Neuronal stem cell (in vitro differentiated cells): Measurements from ENCODE around the gene ZKSCAN3.

Source experiments
- DNase-seq: peaks from one replicate; pipeline ENCODE4 v3.0.0-alpha.2; 2013; ENCODE audit warnings: low spot score
- H2AFZ ChIP-seq: one replicate; pipeline ENCODE4 v1.6.1; 2013; ENCODE audit warnings: mild to moderate bottlenecking, low read length, inconsistent platforms
- H2AK5ac ChIP-seq: 2 replicates; pipeline ENCODE4 v1.6.1; 2013; ENCODE audit warnings: low read depth, mild to moderate bottlenecking, inconsistent platforms, low read length, moderate library complexity, mixed read lengths
- H2BK120ac ChIP-seq: 2 replicates; pipeline ENCODE4 v1.6.1; 2013; ENCODE audit warnings: low read depth, mild to moderate bottlenecking, inconsistent platforms, low read length, moderate library complexity, mixed read lengths
- H2BK12ac ChIP-seq: one replicate; pipeline ENCODE4 v1.6.1; 2013; ENCODE audit warnings: low read length, inconsistent platforms
- H2BK15ac ChIP-seq: 2 replicates; pipeline ENCODE4 v1.6.1; 2013; ENCODE audit warnings: mild to moderate bottlenecking, low read length, inconsistent platforms, mixed read lengths
- H2BK5ac ChIP-seq: one replicate; pipeline ENCODE4 v1.6.1; 2013; ENCODE audit warnings: inconsistent platforms, mild to moderate bottlenecking, low read length, moderate library complexity
- H3K14ac ChIP-seq: one replicate; pipeline ENCODE4 v1.6.1; 2013; ENCODE audit warnings: low read length, inconsistent platforms
- H3K18ac ChIP-seq: 2 replicates; pipeline ENCODE4 v1.6.1; 2013; ENCODE audit warnings: low read length, inconsistent platforms
- H3K23ac ChIP-seq: 2 replicates; pipeline ENCODE4 v1.6.1; 2013; ENCODE audit warnings: low read depth, mild to moderate bottlenecking, mixed read lengths, low read length, inconsistent platforms; ENCODE audit not compliant: poor library complexity
- H3K27ac ChIP-seq: replicated peaks from 3 replicates; pipeline ENCODE4 v1.5.1; 2013; ENCODE audit warnings: low read length, inconsistent platforms
- H3K27me3 ChIP-seq, 3 experiments: 2 replicates each; pipeline ENCODE4 v1.6.1; 2013; ENCODE audit warnings: low read length in 3 of 3, mild to moderate bottlenecking in 2 of 3, inconsistent platforms in 1 of 3, low read depth in 1 of 3, mixed read lengths in 1 of 3, moderate library complexity in 1 of 3; ENCODE audit not compliant: control insufficient read depth in 3 of 3, insufficient read depth in 3 of 3
- H3K36me3 ChIP-seq, 2 donors: replicated peaks in 1 of 2; 2 replicates each; pipeline ENCODE4 v1.6.1; 2013; ENCODE audit warnings: low read length in 2 of 2; ENCODE audit not compliant: control insufficient read depth in 2 of 2, insufficient read depth in 2 of 2
- H3K4ac ChIP-seq: 2 replicates; pipeline ENCODE4 v1.6.1; 2013; ENCODE audit warnings: inconsistent platforms, mild to moderate bottlenecking, low read length, moderate library complexity
- H3K4me1 ChIP-seq, 2 donors: 1 replicate in 1 of 2; 2 replicates in 1 of 2; pipeline ENCODE4 v1.6.1; 2013; ENCODE audit warnings: low read length in 2 of 2, low read depth in 1 of 2; ENCODE audit not compliant: control insufficient read depth in 2 of 2, insufficient read depth in 1 of 2
- H3K4me2 ChIP-seq: one replicate; pipeline ENCODE4 v1.6.1; 2013; ENCODE audit warnings: mild to moderate bottlenecking, low read length, inconsistent platforms; ENCODE audit not compliant: insufficient read depth, poor library complexity, severe bottlenecking
- H3K4me3 ChIP-seq, 2 donors: 2 replicates each; pipeline ENCODE4 v1.5.1; 2013; ENCODE audit warnings: low read length in 2 of 2, mild to moderate bottlenecking in 2 of 2, inconsistent platforms in 1 of 2, moderate library complexity in 1 of 2
- H3K79me1 ChIP-seq: one replicate; pipeline ENCODE4 v1.6.1; 2013; ENCODE audit warnings: low read depth, mild to moderate bottlenecking, inconsistent platforms, low read length, moderate library complexity
- H3K9ac ChIP-seq: one replicate; pipeline ENCODE4 v1.6.1; 2013; ENCODE audit warnings: mild to moderate bottlenecking, low read depth, low read length, inconsistent platforms; ENCODE audit not compliant: poor library complexity
- H3K9me3 ChIP-seq, 2 donors: replicated peaks in 1 of 2; 2 replicates each; pipeline versions ENCODE3 to v1.6.1; 2013; ENCODE audit warnings: low read length in 2 of 2, mild to moderate bottlenecking in 2 of 2, inconsistent platforms in 1 of 2, low read depth in 1 of 2, mixed read lengths in 1 of 2, moderate library complexity in 1 of 2; ENCODE audit not compliant: control insufficient read depth in 2 of 2, insufficient read depth in 1 of 2
- H4K8ac ChIP-seq: one replicate; pipeline ENCODE4 v1.6.1; 2013; ENCODE audit warnings: low read depth, mild to moderate bottlenecking, inconsistent platforms, low read length, moderate library complexity
- H4K91ac ChIP-seq: one replicate; pipeline ENCODE4 v1.6.1; 2013; ENCODE audit warnings: low read length, low read depth, mild to moderate bottlenecking, inconsistent platforms; ENCODE audit not compliant: poor library complexity
- WGBS, 2 donors: extraction: QIAGEN DNeasy Blood & Tissue Kit; methylation state at CpG; one replicate each; pipeline ENCODE4 v1.1.7; 2013; ENCODE audit warnings: missing lambda C conversion rate in 2 of 2, mixed read lengths in 1 of 2; ENCODE audit not compliant: insufficient read length in 2 of 2, insufficient replicate concordance in 1 of 2; ENCODE audit errors: extremely low coverage in 2 of 2; 5-methylcytosine and 5-hydroxymethylcytosine counted together

Gene ZKSCAN3

DNA sequence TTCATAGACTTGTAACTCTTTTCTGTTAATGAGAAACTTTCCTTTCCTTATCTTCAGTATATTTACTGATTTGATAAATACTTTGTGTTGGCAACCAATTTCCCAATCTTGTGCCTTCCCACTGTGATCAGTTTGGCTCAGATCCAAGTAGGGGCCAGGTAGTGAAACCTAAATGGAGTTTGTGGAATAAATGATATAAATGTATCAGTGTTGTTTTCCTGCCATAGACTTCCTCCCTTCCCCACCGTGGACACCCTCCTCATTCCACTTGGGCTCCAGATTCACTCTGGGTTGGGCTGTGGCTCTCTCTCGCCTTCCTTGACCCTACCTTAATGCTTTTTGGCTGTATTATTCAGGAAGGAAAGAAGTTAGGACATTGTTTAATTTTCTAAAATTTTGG lies 1.3 kb downstream of the ZKSCAN3 start:
- peaks cover 1% of the 10 kb centered on the region for H3K79me1 ChIP-seq
- no peak overlapping the region for H4K91ac ChIP-seq
- no peak overlapping the region for H4K8ac ChIP-seq
- H3K27me3 ChIP-seq = peaks cover 0 to 9% (median 0%) of the 10 kb centered on the region in 3 experiments
- H3K4ac ChIP-seq = no peak overlapping the region
- no peak overlapping the region for H2AK5ac ChIP-seq
- peaks cover 0 to 12% of the 10 kb centered on the region in 2 donors for H3K36me3 ChIP-seq
- H3K9ac ChIP-seq = no peak overlapping the region
- no peak overlapping the region for H3K14ac ChIP-seq
- no CpG with 5 or more reads among the region's 2 CpGs for WGBS, 2 donors
- H2BK120ac ChIP-seq = no peak overlapping the region
- no peak overlapping the region for H3K18ac ChIP-seq
- peaks cover 4 to 12% of the 10 kb centered on the region in 2 donors for H3K9me3 ChIP-seq
- H3K27ac ChIP-seq = no peak overlapping the region
- H3K23ac ChIP-seq = no peak overlapping the region
- H2BK15ac ChIP-seq = no peak overlapping the region
- H3K4me2 ChIP-seq = no peak overlapping the region
- peak overlapping the region in 1 of 2 donors; percentile 97 for H3K4me3 ChIP-seq
- no peak overlapping the region for H2BK5ac ChIP-seq
- H3K4me1 ChIP-seq = peaks cover 0 to 1% of the 10 kb centered on the region in 2 donors
- DNase-seq = no peak
- H2AFZ ChIP-seq = no peak overlapping the region
- no peak overlapping the region for H2BK12ac ChIP-seq

DNA sequence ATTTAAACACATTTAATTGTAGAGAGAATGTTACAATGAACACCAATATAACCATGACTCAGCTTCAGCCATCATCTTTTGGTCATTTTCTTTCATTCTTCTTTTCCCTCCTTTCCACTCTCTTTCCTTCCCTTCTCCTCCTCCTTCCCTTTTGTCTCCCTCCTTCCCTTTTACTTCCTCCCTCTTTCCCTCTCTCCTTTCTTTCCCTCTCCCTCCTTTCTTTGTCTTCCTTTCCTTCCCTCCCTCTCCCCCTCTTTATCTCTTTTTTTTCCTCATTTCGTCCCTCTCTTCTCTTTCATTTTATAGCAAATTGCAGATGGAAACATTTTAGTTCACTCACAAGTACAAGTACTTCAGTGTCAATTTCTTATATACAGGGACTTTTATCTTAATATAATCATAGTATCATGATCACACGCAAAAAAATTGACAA lies 1.8 kb downstream of the ZKSCAN3 start:
- Histone ChIP-seq H3K36me3 (peaks cover 0 to 14% of the 10 kb centered on the region in 2 donors), H3K9ac (no peak overlapping the region), H3K27me3 (peaks cover 0 to 8% (median 0%) of the 10 kb centered on the region in 3 experiments), H3K79me1 (peaks cover 1% of the 10 kb centered on the region), H3K4me2 (no peak overlapping the region), H2BK12ac (no peak overlapping the region), H2AFZ (no peak overlapping the region), H3K4me1 (peaks cover 0 to 1% of the 10 kb centered on the region in 2 donors), H3K23ac (no peak overlapping the region), H2BK5ac (no peak overlapping the region), H4K8ac (no peak overlapping the region), H2AK5ac (no peak overlapping the region), H2BK15ac (no peak overlapping the region), H3K14ac (no peak overlapping the region), H4K91ac (no peak overlapping the region), H3K9me3 (peaks cover 4 to 13% of the 10 kb centered on the region in 2 donors), H3K18ac (no peak overlapping the region), H3K27ac (no peak overlapping the region), H3K4me3 (no peak overlapping the region), H3K4ac (no peak overlapping the region), H2BK120ac (no peak overlapping the region)
- DNase-seq = no peak
- WGBS, 2 donors = 88% methylated on average over 1 of the region's 2 CpGs; no CpG with 5 or more reads in 1 of the 2 donors

DNA sequence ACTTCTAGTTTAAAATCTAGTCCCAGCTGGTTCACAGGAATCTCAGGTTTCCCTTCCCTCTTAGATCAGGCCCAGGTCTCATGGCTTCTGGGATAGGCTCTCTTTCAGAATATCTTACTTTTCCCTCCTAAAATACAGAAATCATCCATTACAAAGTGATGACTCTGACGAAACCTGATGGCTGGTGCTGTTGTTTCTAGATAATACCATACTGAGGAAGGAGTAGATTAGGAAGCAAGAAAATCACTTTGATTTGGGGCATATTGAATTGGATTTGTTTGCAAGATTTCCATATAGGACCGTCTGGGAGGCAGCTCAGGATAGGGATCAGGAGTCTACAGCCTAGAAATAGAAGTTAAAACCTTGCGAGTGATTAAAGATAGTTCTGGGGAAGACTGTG lies 3.6 kb downstream of the ZKSCAN3 start:
- H3K27ac ChIP-seq = no peak overlapping the region
- H3K4me3 ChIP-seq = no peak overlapping the region
- H2AK5ac ChIP-seq = no peak overlapping the region
- H3K23ac ChIP-seq = no peak overlapping the region
- H2AFZ ChIP-seq = no peak overlapping the region
- no peak overlapping the region for H4K91ac ChIP-seq
- peaks cover 1 to 22% of the 10 kb centered on the region in 2 donors for H3K36me3 ChIP-seq
- no peak overlapping the region for H3K4ac ChIP-seq
- no peak overlapping the region for H3K18ac ChIP-seq
- H3K14ac ChIP-seq = no peak overlapping the region
- no CpG with 5 or more reads among the region's 3 CpGs for WGBS, 2 donors
- peaks cover 4 to 20% of the 10 kb centered on the region in 2 donors for H3K9me3 ChIP-seq
- H4K8ac ChIP-seq = no peak overlapping the region
- H2BK5ac ChIP-seq = no peak overlapping the region
- H3K27me3 ChIP-seq = no peaks in the 10 kb centered on the region
- H2BK120ac ChIP-seq = no peak overlapping the region
- H3K4me2 ChIP-seq = no peak overlapping the region
- H3K9ac ChIP-seq = no peak overlapping the region
- DNase-seq = no peak
- H3K79me1 ChIP-seq = peaks cover 4% of the 10 kb centered on the region
- H3K4me1 ChIP-seq = peaks cover 0 to 1% of the 10 kb centered on the region in 2 donors
- no peak overlapping the region for H2BK15ac ChIP-seq
- no peak overlapping the region for H2BK12ac ChIP-seq

DNA sequence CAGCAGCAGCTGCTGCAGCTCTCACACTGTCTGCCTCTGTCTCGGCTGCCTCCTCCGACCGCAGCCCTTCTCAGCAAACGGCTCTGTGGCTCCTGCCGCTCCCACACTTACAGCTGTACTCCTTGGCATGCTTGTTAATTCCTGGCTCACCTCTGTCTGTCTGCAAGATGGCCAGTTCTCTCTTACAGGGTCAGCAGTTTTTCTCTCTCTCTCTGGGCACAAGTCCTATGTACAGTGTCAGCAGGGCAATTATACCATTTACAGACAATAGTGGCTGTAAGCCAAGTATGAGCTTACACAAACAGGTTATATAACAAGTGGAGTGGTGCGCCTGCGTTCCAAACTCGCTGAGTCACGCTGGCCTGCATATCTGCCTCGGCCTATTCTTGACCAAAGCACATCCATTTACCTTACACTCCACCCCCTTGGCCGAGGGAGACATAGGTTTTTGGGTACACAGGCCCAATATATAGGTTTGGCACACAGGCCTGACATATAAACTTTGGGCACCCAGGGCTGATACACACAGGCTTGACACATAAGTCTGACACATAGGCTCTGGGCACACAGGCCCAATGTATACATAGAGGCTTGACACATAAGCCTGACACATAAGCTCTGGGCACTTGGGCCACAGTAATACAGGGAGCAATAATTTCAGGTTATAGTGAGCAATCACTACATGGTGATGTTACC lies 4.4 kb downstream of the ZKSCAN3 start:
- H3K4me2 ChIP-seq = no peak overlapping the region
- H3K27me3 ChIP-seq = no peaks in the 10 kb centered on the region
- H4K91ac ChIP-seq = no peak overlapping the region
- WGBS, 2 donors = no CpG with 5 or more reads among the region's 11 CpGs
- no peak overlapping the region for H2BK120ac ChIP-seq
- H3K23ac ChIP-seq = no peak overlapping the region
- no peak overlapping the region for H2BK12ac ChIP-seq
- no peak overlapping the region for H3K27ac ChIP-seq
- peaks cover 0 to 1% of the 10 kb centered on the region in 2 donors for H3K4me1 ChIP-seq
- H2AK5ac ChIP-seq = no peak overlapping the region
- H4K8ac ChIP-seq = no peak overlapping the region
- no peak overlapping the region for H3K18ac ChIP-seq
- no peak overlapping the region for H2BK15ac ChIP-seq
- H3K4me3 ChIP-seq = no peak overlapping the region
- no peak overlapping the region for H3K4ac ChIP-seq
- DNase-seq = no peak
- H2AFZ ChIP-seq = no peak overlapping the region
- no peak overlapping the region for H3K9ac ChIP-seq
- peaks cover 1 to 26% of the 10 kb centered on the region in 2 donors for H3K36me3 ChIP-seq
- peaks cover 4 to 20% of the 10 kb centered on the region in 2 donors for H3K9me3 ChIP-seq
- no peak overlapping the region for H3K14ac ChIP-seq
- H2BK5ac ChIP-seq = no peak overlapping the region
- peaks cover 4% of the 10 kb centered on the region for H3K79me1 ChIP-seq
